MCF 10A (cell line): ENCODE measurements around the gene ST7. TPM values are rescaled to one million over a fixed set of nuclear protein-coding genes. Genes with fewer than 3 reads are reported as not detected.

Source experiments
- BruUV-seq: library from RNA; stranded (reverse); fragments of 400-500 nt; replicated peaks from 2 replicates; lab custom pipeline; 2021; lab: Mats Ljungman, UMichigan
- CTCF ChIA-PET: fragments of 300-600 bp; sonication (Branson Sonifier 250); formaldehyde crosslinking; extraction: SDS; loops from one replicate; lab custom pipeline; 2021; ENCODE audit warnings: antibody characterized with exemption, inconsistent platforms; lab: Yijun Ruan, JAX
- POLR2A ChIA-PET: fragments of 300-600, 350-650 bp; sonication (Branson Sonifier 250); formaldehyde crosslinking; extraction: SDS; loops from one replicate; lab custom pipeline; 2020; ENCODE audit warnings: antibody characterized with exemption, inconsistent platforms; lab: Yijun Ruan, JAX
- DNase-seq: peaks from one replicate; pipeline ENCODE4 v3.0.0-alpha.2; 2018; ENCODE audit not compliant: unreplicated experiment
- H3K27ac Mint-ChIP-seq: one replicate; pipeline ENCODE4 v1.8.0; 2022; ENCODE audit warnings: mild to moderate bottlenecking, low read depth, mixed read lengths; ENCODE audit not compliant: unreplicated experiment
- H3K27me3 Mint-ChIP-seq: one replicate; pipeline ENCODE4 v1.8.0; 2022; ENCODE audit warnings: mixed read lengths; ENCODE audit not compliant: insufficient read depth, unreplicated experiment
- H3K36me3 Mint-ChIP-seq: one replicate; pipeline ENCODE4 v1.8.0; 2022; ENCODE audit warnings: mild to moderate bottlenecking, moderate library complexity, mixed read lengths; ENCODE audit not compliant: insufficient read depth, unreplicated experiment
- H3K4me1 Mint-ChIP-seq: one replicate; pipeline ENCODE4 v1.8.0; 2022; ENCODE audit warnings: mixed read lengths; ENCODE audit not compliant: insufficient read depth, unreplicated experiment
- H3K4me3 Mint-ChIP-seq: one replicate; pipeline ENCODE4 v1.8.0; 2022; ENCODE audit warnings: mild to moderate bottlenecking, moderate library complexity, mixed read lengths; ENCODE audit not compliant: unreplicated experiment
- H3K9me3 Mint-ChIP-seq: one replicate; pipeline ENCODE4 v1.8.0; 2022; ENCODE audit warnings: mixed read lengths; ENCODE audit not compliant: unreplicated experiment
- CTCF ChIP-seq: fragments of 200-600 bp; IDR thresholded peaks from one replicate; pipeline ENCODE4 v1.8.0; 2022; ENCODE audit warnings: antibody characterized with exemption, mild to moderate bottlenecking; ENCODE audit not compliant: unreplicated experiment
- intact Hi-C: fragments of 100-400 bp; cut with micrococcal nuclease; formaldehyde crosslinking; loops from 2 replicates; pipeline ENCODE4 v1.14.1; 2022
- total RNA-seq: library from RNA; stranded (reverse); gene quantifications from 2 replicates; pipeline ENCODE4 v1.2.3, GENCODE V29; 2022

ST7 gene
- total RNA-seq, 1 experiment from 2014 or later = 18.5 TPM

- CTCF ChIA-PET = interaction anchor here (0.7 to 5.6 kb wide), 7 partner anchors 11 to 213 kb away, joined by 3 to 28 read pairs (median 4); no protein-coding TSS in a partner anchor
- no peak overlapping the region for H3K27ac Mint-ChIP-seq
- POLR2A ChIA-PET = interaction anchor here (0.8 kb wide), 1 partner anchor 9 kb away, joined by 3 read pairs; no protein-coding TSS in a partner anchor
- H3K9me3 Mint-ChIP-seq = no peaks in the 10 kb centered on the region
- no peak for TF ChIP-seq CTCF
- no TSS peak for BruUV-seq
- intact Hi-C loops = no loop called here
- H3K4me1 Mint-ChIP-seq = no peaks in the 10 kb centered on the region
- no peaks in the 10 kb centered on the region for H3K36me3 Mint-ChIP-seq
- H3K4me3 Mint-ChIP-seq = no peak overlapping the region
- DNase-seq = no peak
- H3K27me3 Mint-ChIP-seq = no peaks in the 10 kb centered on the region
Observed at GRCh38 chr7:116999311-116999710, 46.0 kb downstream of the ST7 start.

GRCh38 chr7:117001283-117001682 lies 48.0 kb downstream of the ST7 start:
- no peaks in the 10 kb centered on the region for H3K36me3 Mint-ChIP-seq
- H3K27ac Mint-ChIP-seq = no peak overlapping the region
- no peak overlapping the region for H3K4me3 Mint-ChIP-seq
- TF ChIP-seq CTCF = no peak
- intact Hi-C loops = no loop called here
- H3K4me1 Mint-ChIP-seq = no peaks in the 10 kb centered on the region
- H3K9me3 Mint-ChIP-seq = no peaks in the 10 kb centered on the region
- BruUV-seq = no TSS peak
- no peaks in the 10 kb centered on the region for H3K27me3 Mint-ChIP-seq
- ChIA-PET POLR2A (no interaction called here), CTCF (interaction anchor here (0.5 to 1.7 kb wide), 7 partner anchors 11 to 126 kb away, joined by 3 to 10 read pairs (median 4); no protein-coding TSS in a partner anchor)
- DNase-seq = no peak

GRCh38 chr7:117004899-117005298 lies 51.6 kb downstream of the ST7 start:
- H3K27me3 Mint-ChIP-seq = no peaks in the 10 kb centered on the region
- H3K9me3 Mint-ChIP-seq = no peaks in the 10 kb centered on the region
- ChIA-PET POLR2A (no interaction called here), CTCF (no interaction called here)
- no peak overlapping the region for H3K27ac Mint-ChIP-seq
- no peak overlapping the region for H3K4me3 Mint-ChIP-seq
- intact Hi-C loops = no loop called here
- no TSS peak for BruUV-seq
- H3K36me3 Mint-ChIP-seq = no peaks in the 10 kb centered on the region
- DNase-seq = no peak
- no peak for TF ChIP-seq CTCF
- peaks cover 9% of the 10 kb centered on the region for H3K4me1 Mint-ChIP-seq

- no peaks in the 10 kb centered on the region for H3K27me3 Mint-ChIP-seq
- no peaks in the 10 kb centered on the region for H3K9me3 Mint-ChIP-seq
- ChIA-PET CTCF (interaction anchor here (0.9 to 4.1 kb wide), 3 partner anchors 9 to 20 kb away, joined by 4 to 29 read pairs (median 4); no protein-coding TSS in a partner anchor), POLR2A (no interaction called here)
- intact Hi-C loops = no loop called here
- H3K4me1 Mint-ChIP-seq = peaks cover 13% of the 10 kb centered on the region
- H3K4me3 Mint-ChIP-seq = no peak overlapping the region
- DNase-seq = no peak
- H3K27ac Mint-ChIP-seq = no peak overlapping the region
- no peak for TF ChIP-seq CTCF
- H3K36me3 Mint-ChIP-seq = no peaks in the 10 kb centered on the region
- BruUV-seq = no TSS peak
Observed at GRCh38 chr7:117005449-117005848, 52.1 kb downstream of the ST7 start.
